HepG2 (cell line): Measurements from ENCODE around the gene ENO2. TPM values are rescaled to one million over a fixed set of nuclear protein-coding genes. Genes with fewer than 3 reads are reported as not detected.

Source experiments
- DMAP1 ChIP-seq: IDR thresholded peaks from 2 replicates; pipeline ENCODE4 v1.6.1; 2016
- FOXK1 ChIP-seq: sonication (generic); formaldehyde crosslinking; IDR thresholded peaks from 2 replicates; pipeline ENCODE4 v1.4.0; 2020; ENCODE audit warnings: low read depth, missing genetic modification reagents, borderline replicate concordance
- HOXA3 ChIP-seq: sonication (generic); formaldehyde crosslinking; IDR thresholded peaks from 2 replicates; pipeline ENCODE4 v1.5.0; 2020; ENCODE audit warnings: missing genetic modification reagents
- IKZF1 ChIP-seq: fragments of 450-650 bp; IDR thresholded peaks from 2 replicates; pipeline ENCODE4 v1.7.1; 2016
- IRF9 ChIP-seq: sonication (generic); formaldehyde crosslinking; IDR thresholded peaks from 2 replicates; pipeline ENCODE4 v1.8.0; 2022; ENCODE audit warnings: missing genetic modification reagents, mild to moderate bottlenecking, borderline replicate concordance
- MLX ChIP-seq: IDR thresholded peaks from 2 replicates; pipeline ENCODE4 v1.6.1; 2016
- NR3C1 ChIP-seq: sonication (generic); formaldehyde crosslinking; IDR thresholded peaks from 2 replicates; pipeline ENCODE4 v1.4.0; 2020; ENCODE audit warnings: missing genetic modification reagents
- PCBP2 ChIP-seq: fragments of 200-400 bp; formaldehyde crosslinking; optimal IDR thresholded peaks from 2 replicates; pipeline ENCODE3; 2018; ENCODE audit warnings: low read length, low read depth; ENCODE audit not compliant: poor library complexity, severe bottlenecking
- PLRG1 ChIP-seq: fragments of 450-650 bp; conservative IDR thresholded peaks from 2 replicates; pipeline ENCODE4 v1.6.1; 2016
- SCMH1 ChIP-seq: sonication (generic); formaldehyde crosslinking; IDR thresholded peaks from 2 replicates; pipeline ENCODE4 v1.9.0; 2021; ENCODE audit warnings: missing genetic modification reagents, mild to moderate bottlenecking, borderline replicate concordance
- TFDP2 ChIP-seq: sonication (generic); formaldehyde crosslinking; IDR thresholded peaks from 2 replicates; pipeline ENCODE4 v1.4.0; 2020; ENCODE audit warnings: missing genetic modification reagents
- ZBTB10 ChIP-seq: sonication (generic); formaldehyde crosslinking; IDR thresholded peaks from 2 replicates; pipeline ENCODE4 v1.4.0; 2020; ENCODE audit warnings: missing genetic modification reagents, borderline replicate concordance
- ZBTB2 ChIP-seq: sonication (generic); formaldehyde crosslinking; IDR thresholded peaks from 2 replicates; pipeline ENCODE4 v1.8.0; 2022; ENCODE audit warnings: low read depth, missing genetic modification reagents
- ZBTB25 ChIP-seq: IDR thresholded peaks from 2 replicates; pipeline ENCODE4 v1.6.1; 2018; ENCODE audit warnings: missing genetic modification reagents
- ZMAT3 ChIP-seq: sonication (generic); formaldehyde crosslinking; conservative IDR thresholded peaks from 2 replicates; pipeline ENCODE4 v1.7.0; 2021; ENCODE audit warnings: missing genetic modification reagents
- ZNF317 ChIP-seq: sonication (generic); formaldehyde crosslinking; IDR thresholded peaks from 2 replicates; pipeline ENCODE4 v1.5.0; 2020; ENCODE audit warnings: mild to moderate bottlenecking, missing genetic modification reagents
- ZNF329 ChIP-seq: sonication (generic); formaldehyde crosslinking; IDR thresholded peaks from 2 replicates; pipeline ENCODE4 v1.9.0; 2021; ENCODE audit warnings: low read depth, mild to moderate bottlenecking, missing genetic modification reagents
- ZNF616 ChIP-seq: sonication (generic); formaldehyde crosslinking; IDR thresholded peaks from 2 replicates; pipeline ENCODE4 v1.5.0; 2020; ENCODE audit warnings: low read depth, mild to moderate bottlenecking, missing genetic modification reagents
- ZNF792 ChIP-seq: IDR thresholded peaks from 2 replicates; pipeline ENCODE4 v1.6.1; 2016
- polyA plus RNA-seq, 8 experiments: library from polyadenylated mRNA; depleted of rRNA in 3 of 8; stranded (reverse) in 7 of 8; unstranded in 1 of 8; fragments of >200 nt; fragmentation: Illumina TruSeq in 4 of 8; extraction: Trizol in 4 of 8; gene quantifications; 2 replicates each; pipeline versions ENCODE4 v1.2.1 to v1.2.3, GENCODE V29; 2011 to 2016; ENCODE audit warnings: low read depth in 4 of 8, missing spikeins in 1 of 8, mixed read lengths in 1 of 8; ENCODE audit not compliant: insufficient read depth in 1 of 8
- total RNA-seq, 5 experiments: library from RNA; depleted of rRNA; stranded (reverse); fragments of >200 nt; fragmentation: Illumina TruSeq; extraction: Trizol; gene quantifications; 2 replicates each; pipeline ENCODE4 v1.2.3, GENCODE V29; 2016; ENCODE audit warnings: low read depth in 1 of 5

The ENO2 gene
- total and polyA plus RNA-seq, 2 of the 13 experiments (the other 11 are each of a cell fraction or from before 2014, with no cell fraction given): 19.3 to 136 TPM

- TF ChIP-seq MLX (peak; percentile 31; the same call in 1 of the 2 replicates), ZBTB10 (CRISPR knock-in tag) (no peak), FOXK1 (CRISPR knock-in tag) (peak; percentile 84; the same call in 1 of the 2 replicates), IKZF1 (no peak), ZNF317 (CRISPR knock-in tag) (no peak), ZNF792 (CRISPR knock-in tag) (peak; percentile 89), ZNF616 (CRISPR knock-in tag) (peak; percentile 91; the same call in 1 of the 2 replicates), PLRG1 (no peak), TFDP2 (CRISPR knock-in tag) (peak; percentile 94), ZNF329 (CRISPR knock-in tag) (peak; percentile 1; the same call in 1 of the 2 replicates), SCMH1 (CRISPR knock-in tag) (no peak), IRF9 (CRISPR knock-in tag) (0 out of 2 replicates have a peak, but pooled peaks have one; percentile 37), ZBTB25 (CRISPR knock-in tag) (peak; percentile 92; the same call in 1 of the 2 replicates), HOXA3 (CRISPR knock-in tag) (peak; percentile 99), ZMAT3 (peak; percentile 98), DMAP1 (peak; percentile 78), NR3C1 (CRISPR knock-in tag) (no peak), PCBP2 (no peak), ZBTB2 (CRISPR knock-in tag) (peak; percentile 23; the same call in 1 of the 2 replicates)
These were observed 23.3 kb downstream of the ENO2 start (continued) for GRCh38 chr12:6937481-6938352.
